Endothelial cell of umbilical vein (primary cell): ENCODE data around the gene PODXL2.

ENCODE experiments used
- POLR2A ChIP-seq: IDR thresholded peaks from 2 replicates; pipeline ENCODE4 v1.6.1; 2012; ENCODE audit warnings: low read depth, mild to moderate bottlenecking, control low read depth, low read length
- TF ChIP-seq, protein P1 (sequence below), 2 donors: IDR thresholded peaks; 1 replicate in 1 of 2; 2 replicates in 1 of 2; pipeline ENCODE4 v1.5.1; 2011; ENCODE audit warnings: low read length in 2 of 2, mild to moderate bottlenecking in 2 of 2, moderate library complexity in 2 of 2, control low read depth in 1 of 2, inconsistent platforms in 1 of 2, low read depth in 1 of 2; ENCODE audit not compliant: insufficient read depth in 1 of 2; ENCODE audit errors: extremely low read depth in 1 of 2
- TF ChIP-seq, protein P2 (sequence below): IDR thresholded peaks from 2 replicates; pipeline ENCODE4 v1.6.1; 2011; ENCODE audit not compliant: insufficient read depth, insufficient read length

DNA sequence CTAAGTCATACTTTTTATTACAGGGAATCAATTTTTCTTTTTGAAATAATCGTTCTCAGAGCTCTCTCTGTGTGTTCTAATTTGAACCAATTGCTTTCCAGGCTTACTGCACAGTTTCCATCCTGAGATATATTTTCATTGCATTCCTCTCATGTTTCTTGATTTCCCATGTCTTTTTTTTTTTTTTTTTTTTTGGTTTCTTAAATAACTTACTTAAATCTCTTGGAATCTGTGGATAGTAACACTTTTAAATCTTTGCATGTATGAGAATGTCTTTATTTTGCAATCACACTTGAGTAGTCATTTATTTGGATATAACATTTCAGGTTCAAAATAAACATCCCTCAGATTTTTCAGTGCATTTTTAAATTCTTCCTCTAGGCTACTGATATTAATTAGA lies 29.2 kb downstream of the PODXL2 start:
- TF ChIP-seq, protein P1, sequence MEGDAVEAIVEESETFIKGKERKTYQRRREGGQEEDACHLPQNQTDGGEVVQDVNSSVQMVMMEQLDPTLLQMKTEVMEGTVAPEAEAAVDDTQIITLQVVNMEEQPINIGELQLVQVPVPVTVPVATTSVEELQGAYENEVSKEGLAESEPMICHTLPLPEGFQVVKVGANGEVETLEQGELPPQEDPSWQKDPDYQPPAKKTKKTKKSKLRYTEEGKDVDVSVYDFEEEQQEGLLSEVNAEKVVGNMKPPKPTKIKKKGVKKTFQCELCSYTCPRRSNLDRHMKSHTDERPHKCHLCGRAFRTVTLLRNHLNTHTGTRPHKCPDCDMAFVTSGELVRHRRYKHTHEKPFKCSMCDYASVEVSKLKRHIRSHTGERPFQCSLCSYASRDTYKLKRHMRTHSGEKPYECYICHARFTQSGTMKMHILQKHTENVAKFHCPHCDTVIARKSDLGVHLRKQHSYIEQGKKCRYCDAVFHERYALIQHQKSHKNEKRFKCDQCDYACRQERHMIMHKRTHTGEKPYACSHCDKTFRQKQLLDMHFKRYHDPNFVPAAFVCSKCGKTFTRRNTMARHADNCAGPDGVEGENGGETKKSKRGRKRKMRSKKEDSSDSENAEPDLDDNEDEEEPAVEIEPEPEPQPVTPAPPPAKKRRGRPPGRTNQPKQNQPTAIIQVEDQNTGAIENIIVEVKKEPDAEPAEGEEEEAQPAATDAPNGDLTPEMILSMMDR (IDR thresholded peaks at IDR 0.05; ENCODE audit: extremely low read depth in 1 of 2, insufficient read depth in 1 of 2, low read depth in 1 of 2, low read length in 2 of 2), result no peak
- TF ChIP-seq, protein P2, sequence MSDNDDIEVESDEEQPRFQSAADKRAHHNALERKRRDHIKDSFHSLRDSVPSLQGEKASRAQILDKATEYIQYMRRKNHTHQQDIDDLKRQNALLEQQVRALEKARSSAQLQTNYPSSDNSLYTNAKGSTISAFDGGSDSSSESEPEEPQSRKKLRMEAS, result no peak
- TF ChIP-seq POLR2A, result no peak
